Uterus (tissue), 2 donors: ENCODE measurements around the gene LPP.

Source experiments
- POLR2A ChIP-seq, 2 donors: fragments of 450-650 bp; IDR thresholded peaks; one replicate each; pipeline ENCODE4 v1.6.1; 2016; ENCODE audit warnings: antibody characterized with exemption in 2 of 2, mild to moderate bottlenecking in 1 of 2, moderate library complexity in 1 of 2
- TF ChIP-seq, protein P1 (sequence below), 4 experiments: fragments of 200-600 bp in 2 of 4; fragments of 450-650 bp in 2 of 4; sonication (generic) in 2 of 4; IDR thresholded peaks; one replicate each; pipeline ENCODE4 v1.5.1; 2016 to 2019; ENCODE audit warnings: antibody characterized with exemption in 4 of 4, mild to moderate bottlenecking in 2 of 4, moderate library complexity in 1 of 4

DNA sequence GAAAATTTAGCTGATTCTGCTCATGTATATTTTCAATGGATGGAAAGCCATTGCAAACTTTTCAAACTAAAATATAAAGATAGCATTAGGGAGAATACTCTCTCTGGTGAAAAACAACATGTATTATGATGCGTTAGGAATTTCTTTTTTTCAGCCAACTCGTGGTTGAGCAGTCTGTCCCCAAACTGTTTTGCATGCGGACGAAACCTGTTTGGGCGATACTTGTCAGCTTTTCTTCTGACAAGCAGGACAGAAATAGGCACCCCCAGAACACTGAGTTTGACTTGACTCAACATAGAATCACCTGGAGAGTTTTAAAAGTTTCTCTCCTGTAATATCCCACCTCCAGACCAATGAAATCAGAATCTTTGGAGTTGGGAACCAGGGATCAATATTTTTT is 600.3 kb downstream of the LPP start:
- TF ChIP-seq, protein P1, sequence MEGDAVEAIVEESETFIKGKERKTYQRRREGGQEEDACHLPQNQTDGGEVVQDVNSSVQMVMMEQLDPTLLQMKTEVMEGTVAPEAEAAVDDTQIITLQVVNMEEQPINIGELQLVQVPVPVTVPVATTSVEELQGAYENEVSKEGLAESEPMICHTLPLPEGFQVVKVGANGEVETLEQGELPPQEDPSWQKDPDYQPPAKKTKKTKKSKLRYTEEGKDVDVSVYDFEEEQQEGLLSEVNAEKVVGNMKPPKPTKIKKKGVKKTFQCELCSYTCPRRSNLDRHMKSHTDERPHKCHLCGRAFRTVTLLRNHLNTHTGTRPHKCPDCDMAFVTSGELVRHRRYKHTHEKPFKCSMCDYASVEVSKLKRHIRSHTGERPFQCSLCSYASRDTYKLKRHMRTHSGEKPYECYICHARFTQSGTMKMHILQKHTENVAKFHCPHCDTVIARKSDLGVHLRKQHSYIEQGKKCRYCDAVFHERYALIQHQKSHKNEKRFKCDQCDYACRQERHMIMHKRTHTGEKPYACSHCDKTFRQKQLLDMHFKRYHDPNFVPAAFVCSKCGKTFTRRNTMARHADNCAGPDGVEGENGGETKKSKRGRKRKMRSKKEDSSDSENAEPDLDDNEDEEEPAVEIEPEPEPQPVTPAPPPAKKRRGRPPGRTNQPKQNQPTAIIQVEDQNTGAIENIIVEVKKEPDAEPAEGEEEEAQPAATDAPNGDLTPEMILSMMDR (IDR thresholded peaks at IDR 0.05), result no peak
- no peak for TF ChIP-seq POLR2A (IDR thresholded peaks at IDR 0.05)
